ENCODE measurements around the gene RIMS1. TPM values are rescaled to one million over a fixed set of nuclear protein-coding genes. Genes with fewer than 3 reads are reported as not detected.

The RIMS1 gene
- total RNA-seq, 1 donor from 2014 or later, result 0.17 TPM

DNA sequence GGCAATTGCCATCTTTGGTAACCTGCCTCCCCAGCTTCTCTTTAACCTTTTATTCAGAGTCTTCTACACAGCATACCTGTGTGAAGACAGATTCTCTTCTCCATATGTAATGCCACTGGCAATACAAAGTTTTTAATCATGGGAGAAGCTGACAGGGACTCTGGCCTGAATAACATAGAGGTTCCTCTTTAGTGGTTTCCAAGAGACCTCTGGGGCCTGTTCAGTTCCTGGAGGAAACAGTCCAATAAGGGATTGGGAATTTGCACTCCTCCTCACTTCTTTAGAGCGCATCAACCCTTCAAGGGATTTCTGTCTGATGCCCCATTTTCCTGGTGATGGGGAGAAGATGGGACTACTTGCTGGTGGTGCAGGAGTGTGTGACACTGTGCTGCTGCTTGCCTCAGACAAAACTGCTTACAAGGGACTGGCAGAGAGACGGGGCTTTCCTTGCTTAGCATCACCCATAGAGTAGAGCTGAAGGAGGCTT lies 1.4 kb downstream of the RIMS1 start:
- H3K4me3 ChIP-seq (ENCODE audit: low read depth, low read length), result no peak overlapping the region
- no peak for DNase-seq (ENCODE audit: low read depth)
- TF ChIP-seq, protein P1, sequence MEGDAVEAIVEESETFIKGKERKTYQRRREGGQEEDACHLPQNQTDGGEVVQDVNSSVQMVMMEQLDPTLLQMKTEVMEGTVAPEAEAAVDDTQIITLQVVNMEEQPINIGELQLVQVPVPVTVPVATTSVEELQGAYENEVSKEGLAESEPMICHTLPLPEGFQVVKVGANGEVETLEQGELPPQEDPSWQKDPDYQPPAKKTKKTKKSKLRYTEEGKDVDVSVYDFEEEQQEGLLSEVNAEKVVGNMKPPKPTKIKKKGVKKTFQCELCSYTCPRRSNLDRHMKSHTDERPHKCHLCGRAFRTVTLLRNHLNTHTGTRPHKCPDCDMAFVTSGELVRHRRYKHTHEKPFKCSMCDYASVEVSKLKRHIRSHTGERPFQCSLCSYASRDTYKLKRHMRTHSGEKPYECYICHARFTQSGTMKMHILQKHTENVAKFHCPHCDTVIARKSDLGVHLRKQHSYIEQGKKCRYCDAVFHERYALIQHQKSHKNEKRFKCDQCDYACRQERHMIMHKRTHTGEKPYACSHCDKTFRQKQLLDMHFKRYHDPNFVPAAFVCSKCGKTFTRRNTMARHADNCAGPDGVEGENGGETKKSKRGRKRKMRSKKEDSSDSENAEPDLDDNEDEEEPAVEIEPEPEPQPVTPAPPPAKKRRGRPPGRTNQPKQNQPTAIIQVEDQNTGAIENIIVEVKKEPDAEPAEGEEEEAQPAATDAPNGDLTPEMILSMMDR (conservative IDR thresholded peaks at IDR 0.05; ENCODE audit: low read depth, low read length), result no peak

DNA sequence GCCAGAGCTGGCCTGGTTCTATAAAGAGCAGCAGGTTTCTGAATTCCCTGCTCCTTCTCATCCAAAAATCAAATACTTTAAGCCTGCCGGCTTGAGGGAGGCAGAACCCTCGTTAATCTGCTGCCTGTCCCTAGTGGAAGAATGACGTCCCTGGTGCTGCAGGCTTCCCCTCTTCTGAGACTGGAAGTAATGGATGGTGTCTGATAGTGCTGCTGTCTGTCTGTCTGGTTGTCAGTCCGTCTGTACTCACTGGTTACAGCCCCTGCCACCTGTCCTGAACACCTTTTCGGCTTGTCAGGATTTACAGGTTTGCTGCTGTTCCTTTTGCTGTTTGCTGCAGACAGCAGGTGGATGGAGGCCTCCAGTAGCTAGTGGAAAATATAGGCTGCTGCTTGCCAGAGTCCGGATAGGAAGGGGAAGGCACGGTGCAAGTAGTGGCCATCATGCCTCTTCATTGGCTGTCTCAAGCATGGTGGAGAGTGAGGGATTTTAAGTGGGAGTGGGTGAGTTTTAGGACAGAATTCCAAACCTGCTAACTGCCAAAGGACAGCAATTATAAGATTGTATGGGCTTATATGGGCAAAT lies 2.5 kb downstream of the RIMS1 start:
- H3K4me3 ChIP-seq (ENCODE audit: low read depth, low read length), result no peak overlapping the region
- no peak for DNase-seq (ENCODE audit: low read depth)
- TF ChIP-seq, protein P1 (conservative IDR thresholded peaks at IDR 0.05; ENCODE audit: low read depth, low read length), result no peak

DNA sequence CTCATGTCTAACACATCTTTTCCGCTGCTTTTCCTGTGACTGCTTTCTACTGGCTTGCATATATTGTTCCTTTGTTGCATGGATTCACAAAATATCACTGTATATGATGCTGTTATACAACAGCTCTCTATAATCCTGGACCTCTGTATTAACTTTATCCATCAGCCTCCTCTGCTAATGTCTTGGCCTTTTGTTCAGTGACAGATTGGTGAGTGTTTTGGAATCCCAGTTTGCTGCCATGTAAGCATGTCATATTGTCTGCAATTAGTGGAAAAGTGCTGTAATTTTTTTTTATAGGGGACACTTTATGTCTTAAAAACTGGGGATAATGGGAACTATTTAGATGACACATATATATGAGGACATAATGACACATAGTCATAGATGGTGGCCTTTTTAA lies 3.0 kb downstream of the RIMS1 start:
- TF ChIP-seq, protein P1 (conservative IDR thresholded peaks at IDR 0.05; ENCODE audit: low read depth, low read length), result no peak
- no peak overlapping the region for H3K4me3 ChIP-seq (ENCODE audit: low read depth, low read length)
- no peak for DNase-seq (ENCODE audit: low read depth)

DNA sequence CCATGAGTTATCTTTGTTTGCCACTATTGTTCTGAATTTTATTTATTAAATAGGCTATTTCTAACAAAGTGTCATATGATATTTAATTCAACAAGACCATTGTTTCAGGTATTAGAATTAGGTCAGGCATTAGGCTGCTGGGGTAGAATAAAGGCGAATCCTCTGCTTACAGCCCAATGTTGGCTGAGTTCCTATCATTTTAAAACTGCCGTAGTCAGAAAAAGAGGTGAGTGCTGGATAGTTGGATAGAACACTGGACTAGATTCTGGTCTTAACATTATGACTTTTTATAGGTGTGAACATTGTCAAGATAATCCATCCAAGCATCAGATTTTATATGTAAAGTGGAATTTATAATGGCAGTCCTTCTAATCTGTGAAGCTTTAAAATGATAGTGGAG lies 6.3 kb downstream of the RIMS1 start:
- TF ChIP-seq, protein P1 (conservative IDR thresholded peaks at IDR 0.05; ENCODE audit: low read depth, low read length), result no peak
- DNase-seq (ENCODE audit: low read depth), result no peak
- H3K4me3 ChIP-seq (ENCODE audit: low read depth, low read length), result no peak overlapping the region

DNA sequence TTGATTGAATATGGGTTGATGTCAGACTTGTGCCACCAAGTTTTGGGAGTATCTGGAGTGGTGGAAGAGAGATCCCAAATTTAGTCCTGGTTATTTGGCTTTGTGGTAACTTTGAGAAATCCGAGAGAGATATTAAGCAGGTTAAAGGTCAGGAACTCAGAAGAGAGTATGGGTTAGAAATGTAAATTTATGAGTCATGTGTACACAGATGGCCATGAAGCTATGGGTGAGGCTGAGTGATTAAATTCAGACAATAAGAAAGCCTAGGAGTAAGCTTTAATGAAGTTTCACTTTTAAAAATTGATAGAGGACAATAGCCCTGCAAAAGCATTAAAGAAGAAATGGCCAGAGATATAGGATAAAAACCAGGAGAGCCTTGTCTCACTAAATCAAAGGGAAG lies 14.3 kb downstream of the RIMS1 start:
- TF ChIP-seq, protein P1 (conservative IDR thresholded peaks at IDR 0.05; ENCODE audit: low read depth, low read length), result no peak
- no peak overlapping the region for H3K4me3 ChIP-seq (ENCODE audit: low read depth, low read length)
- no peak for DNase-seq (ENCODE audit: low read depth)

DNA sequence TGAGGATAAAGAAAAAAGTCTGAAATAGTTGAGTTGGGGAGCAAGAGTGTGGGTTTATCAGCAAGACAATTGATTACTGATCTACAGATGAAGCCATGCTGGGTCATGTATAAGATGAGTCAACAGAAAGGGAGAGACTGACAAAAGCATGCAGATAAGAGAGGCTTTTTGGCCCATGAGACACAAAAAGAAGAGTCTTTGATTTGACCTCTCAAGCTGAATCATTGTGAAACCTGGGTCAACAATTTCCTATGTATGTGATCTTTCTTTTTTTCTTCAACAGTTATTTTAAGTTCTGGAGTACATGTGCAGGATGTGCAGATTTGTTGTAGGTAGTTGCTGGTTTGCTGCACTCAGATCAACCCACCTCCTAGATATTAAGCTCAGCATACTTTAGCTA lies 15.9 kb downstream of the RIMS1 start:
- DNase-seq (ENCODE audit: low read depth), result no peak
- no peak overlapping the region for H3K4me3 ChIP-seq (ENCODE audit: low read depth, low read length)
- TF ChIP-seq, protein P1 (conservative IDR thresholded peaks at IDR 0.05; ENCODE audit: low read depth, low read length), result no peak

DNA sequence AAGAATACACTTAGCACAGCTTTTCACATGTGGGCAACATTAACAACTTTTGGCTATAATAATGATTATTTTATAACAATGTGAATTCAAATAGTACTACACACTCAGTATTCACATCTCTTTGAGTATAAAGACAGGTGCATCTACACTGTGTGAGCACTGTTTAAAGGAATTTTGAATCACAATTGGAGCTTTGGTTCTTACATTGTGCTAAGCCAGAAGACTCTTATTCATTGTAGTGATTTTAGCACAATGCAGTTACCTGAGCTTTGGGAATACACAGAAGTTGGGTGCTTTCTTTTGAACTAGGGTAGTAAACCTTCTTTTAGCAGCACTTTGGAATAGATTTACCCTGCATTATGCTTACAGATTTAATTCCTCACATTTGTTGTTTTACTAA lies 20.5 kb downstream of the RIMS1 start:
- H3K4me3 ChIP-seq (ENCODE audit: low read depth, low read length), result no peak overlapping the region
- TF ChIP-seq, protein P1 (conservative IDR thresholded peaks at IDR 0.05; ENCODE audit: low read depth, low read length), result no peak
- DNase-seq (ENCODE audit: low read depth), result no peak

Measured in epithelial cell of proximal tubule (primary cell).